Hippocampal formation (tissue), 2 donors: ENCODE data around the gene TPX2.
A peak's percentile ranks its signal among the peaks of the same experiment; 100 is the strongest.

Experiments
- DNase-seq, 2 donors: peaks; one replicate each; lab custom pipeline; 2025; lab: John Stamatoyannopoulos, UW

Gene TPX2

GRCh38 chr20:31760519-31761240 lies 21.6 kb downstream of the TPX2 start:
- DNase-seq = no peak

DNA sequence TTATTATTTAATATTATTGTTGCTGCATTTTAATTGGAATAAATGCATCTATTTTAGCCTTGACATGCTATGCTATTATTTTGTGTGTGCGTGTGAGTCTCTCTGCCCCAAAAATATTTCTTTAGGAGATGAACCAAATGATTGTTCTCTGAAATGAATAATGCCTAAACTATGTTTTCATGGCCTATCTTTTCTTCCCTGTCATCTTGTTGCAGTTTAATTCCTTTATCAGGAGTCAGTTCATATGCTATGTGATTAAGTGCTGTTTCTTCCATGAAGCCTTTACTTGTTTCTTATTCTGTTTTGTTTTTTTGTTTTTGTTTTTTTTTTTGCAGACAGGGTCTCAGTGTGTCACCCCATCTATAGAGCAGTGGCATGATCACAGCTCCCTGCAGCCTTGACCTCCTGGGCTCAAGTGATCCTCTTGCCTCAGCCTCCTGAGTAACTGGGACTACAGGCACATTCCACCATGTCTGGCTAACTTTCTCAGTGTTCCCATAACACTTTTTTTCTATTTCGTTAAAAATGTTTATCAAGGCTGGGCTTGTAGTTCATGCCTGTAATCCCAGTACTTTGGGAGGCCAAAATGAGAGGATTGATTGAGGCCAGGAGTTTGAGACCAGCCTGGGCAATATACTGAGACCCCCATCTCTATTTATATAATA lies 25.7 kb downstream of the TPX2 start:
- DNase-seq = no peak

DNA sequence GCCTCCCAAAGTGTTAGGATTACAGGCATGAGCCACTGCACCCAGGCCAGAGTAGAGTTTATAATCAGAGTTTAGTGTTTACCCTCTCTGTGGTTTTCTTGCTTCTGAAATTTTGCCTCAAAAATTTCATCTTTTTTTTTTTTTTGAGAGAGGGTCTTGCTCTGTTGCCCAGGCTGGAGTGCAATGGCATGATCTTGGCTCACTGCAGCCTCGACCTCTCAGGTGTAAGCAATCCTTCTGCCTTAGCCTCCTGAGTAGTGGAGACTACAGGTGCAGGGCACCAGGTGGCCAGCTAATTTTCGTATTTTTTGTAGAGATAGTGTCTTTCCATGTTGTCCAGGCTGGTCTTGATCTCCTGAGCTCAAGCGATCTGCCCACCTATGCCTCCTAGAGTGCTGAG lies 28.7 kb downstream of the TPX2 start:
- DNase-seq = no peak

- no peak for DNase-seq
These were observed 30.6 kb downstream of the TPX2 start for GRCh38 chr20:31769681-31770080.

DNA sequence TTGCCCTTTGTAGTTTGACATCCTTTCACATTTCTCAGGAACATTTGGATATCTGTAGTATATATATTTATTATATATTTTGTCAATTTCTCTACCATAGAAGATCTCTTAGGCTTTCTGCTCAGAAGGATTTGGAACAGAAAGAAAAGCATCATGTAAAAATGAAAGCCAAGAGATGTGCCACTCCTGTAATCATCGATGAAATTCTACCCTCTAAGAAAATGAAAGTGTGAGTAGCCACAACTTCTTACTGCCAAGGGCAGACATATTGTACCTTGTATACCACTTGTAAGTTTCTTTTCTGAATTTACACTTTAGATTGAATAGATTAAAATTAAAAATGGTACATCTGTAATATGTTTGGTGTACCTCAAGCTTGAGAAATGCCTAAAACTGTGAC lies 31.2 kb downstream of the TPX2 start:
- no peak for DNase-seq

- DNase-seq = no peak
These were observed 35.3 kb downstream of the TPX2 start for GRCh38 chr20:31774408-31774807.

DNA sequence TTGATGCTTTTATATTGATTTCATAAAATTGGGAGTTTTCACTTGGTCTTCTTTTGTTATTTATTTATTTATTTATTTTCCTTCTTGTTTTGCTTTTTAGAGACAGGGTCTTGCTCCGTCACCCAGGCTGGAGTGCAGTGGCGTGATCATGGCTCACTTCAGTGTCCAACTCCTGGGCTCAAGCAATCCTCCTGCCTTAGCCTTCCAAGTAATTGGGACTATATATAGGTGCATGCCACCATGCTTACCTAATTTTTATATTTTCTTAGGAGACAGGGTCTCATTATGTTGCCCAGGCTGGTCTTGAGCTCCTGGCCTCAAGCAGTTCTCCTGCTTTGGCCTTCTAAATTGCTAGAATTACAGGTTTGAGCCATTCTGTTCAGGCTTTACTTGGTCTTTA lies 41.7 kb downstream of the TPX2 start:
- no peak for DNase-seq

DNA sequence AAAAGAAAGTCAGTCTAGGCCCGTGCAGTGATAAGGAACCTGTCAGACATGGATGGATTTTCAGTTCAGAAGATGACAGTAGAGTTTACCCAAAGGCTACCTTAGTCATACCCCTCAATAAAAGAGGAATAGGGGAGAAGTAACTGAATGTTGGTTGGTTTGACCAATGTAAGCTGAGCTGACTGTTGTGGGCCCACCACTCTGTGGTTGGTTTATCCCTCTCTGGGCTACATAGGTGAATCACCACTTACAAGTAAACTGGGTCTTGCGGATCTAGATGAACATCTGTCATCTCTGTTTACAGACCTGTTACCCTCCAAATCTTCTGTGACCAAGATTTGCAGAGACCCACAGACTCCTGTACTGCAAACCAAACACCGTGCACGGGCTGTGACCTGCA lies 42.9 kb downstream of the TPX2 start:
- DNase-seq = no peak

- DNase-seq = no peak
These were observed 45.4 kb downstream of the TPX2 start for GRCh38 chr20:31784354-31785044.

DNA sequence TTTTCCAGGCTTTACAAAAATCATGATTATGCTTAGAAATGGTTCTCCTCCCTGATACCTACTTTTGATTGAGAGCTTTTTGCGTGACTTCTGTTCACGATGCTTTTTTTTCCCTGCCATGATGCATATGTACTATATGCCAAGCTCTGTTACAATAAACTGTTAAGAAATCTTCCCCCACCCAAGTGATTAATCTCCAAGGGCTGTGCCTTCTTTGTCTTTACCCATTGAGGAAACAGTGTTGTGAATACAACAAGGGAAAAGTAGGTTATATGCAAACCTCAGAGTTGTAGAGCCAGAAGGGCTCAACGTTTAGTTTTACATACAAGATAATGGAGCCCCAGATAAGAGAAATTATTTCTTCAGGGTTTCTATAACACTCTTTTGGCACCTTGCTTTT lies 46.0 kb downstream of the TPX2 start:
- DNase-seq = no peak

- DNase-seq = no peak
These were observed 49.5 kb downstream of the TPX2 start for GRCh38 chr20:31788578-31788977.

DNA sequence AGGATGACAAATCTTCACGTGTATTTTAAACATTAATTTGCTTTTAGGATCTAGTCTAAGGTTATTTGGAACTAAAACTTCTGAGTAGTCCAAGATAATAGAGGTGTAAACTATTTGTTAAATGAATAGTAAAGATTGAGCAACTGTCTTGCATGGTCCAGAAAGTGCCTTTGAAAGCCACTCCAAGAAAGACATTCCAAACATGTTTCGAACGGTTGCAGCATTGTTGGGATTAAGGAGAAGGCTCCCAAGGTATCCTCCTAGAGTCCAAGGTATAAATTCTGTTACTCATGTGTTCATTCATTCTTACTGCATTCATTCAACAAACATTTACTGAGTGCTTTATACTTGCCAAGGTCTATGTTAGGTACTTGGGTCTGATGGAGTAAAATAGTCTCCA lies 51.3 kb downstream of the TPX2 start:
- DNase-seq = no peak

DNA sequence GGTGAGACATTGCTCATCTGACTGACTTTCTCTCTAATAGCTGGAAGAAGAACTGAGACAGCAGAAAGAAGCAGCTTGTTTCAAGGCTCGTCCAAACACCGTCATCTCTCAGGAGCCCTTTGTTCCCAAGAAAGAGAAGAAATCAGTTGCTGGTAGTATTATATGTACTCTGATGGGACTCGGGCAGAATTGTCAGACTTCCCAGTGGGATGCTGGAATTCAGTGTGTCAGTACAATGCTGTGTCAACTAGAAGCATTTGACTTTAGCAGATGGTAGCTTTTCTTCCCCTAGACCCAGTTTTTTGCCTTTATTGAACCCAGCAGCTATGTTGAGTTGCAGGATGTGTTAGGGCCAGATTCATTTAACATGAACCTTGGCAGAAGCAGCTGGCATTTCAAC lies 58.3 kb downstream of the TPX2 start:
- no peak for DNase-seq

DNA sequence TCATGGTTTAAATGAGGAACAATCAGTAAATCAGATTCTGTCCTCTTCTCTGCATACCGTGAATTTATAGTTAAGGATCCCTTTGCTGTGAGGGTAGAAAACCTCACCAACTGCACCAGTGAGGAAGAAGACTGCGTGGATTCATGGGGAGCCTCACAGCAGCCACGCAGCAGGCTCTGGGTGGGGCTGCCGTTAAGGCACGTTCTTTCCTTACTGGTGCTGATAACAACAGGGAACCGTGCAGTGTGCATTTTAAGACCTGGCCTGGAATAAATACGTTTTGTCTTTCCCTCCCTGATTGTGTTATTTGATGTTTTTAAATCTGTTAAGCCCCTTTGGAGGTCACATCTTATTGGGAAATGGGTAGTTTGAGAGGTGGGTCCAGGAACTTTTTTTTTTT lies 62.4 kb downstream of the TPX2 start:
- DNase-seq = no peak

DNA sequence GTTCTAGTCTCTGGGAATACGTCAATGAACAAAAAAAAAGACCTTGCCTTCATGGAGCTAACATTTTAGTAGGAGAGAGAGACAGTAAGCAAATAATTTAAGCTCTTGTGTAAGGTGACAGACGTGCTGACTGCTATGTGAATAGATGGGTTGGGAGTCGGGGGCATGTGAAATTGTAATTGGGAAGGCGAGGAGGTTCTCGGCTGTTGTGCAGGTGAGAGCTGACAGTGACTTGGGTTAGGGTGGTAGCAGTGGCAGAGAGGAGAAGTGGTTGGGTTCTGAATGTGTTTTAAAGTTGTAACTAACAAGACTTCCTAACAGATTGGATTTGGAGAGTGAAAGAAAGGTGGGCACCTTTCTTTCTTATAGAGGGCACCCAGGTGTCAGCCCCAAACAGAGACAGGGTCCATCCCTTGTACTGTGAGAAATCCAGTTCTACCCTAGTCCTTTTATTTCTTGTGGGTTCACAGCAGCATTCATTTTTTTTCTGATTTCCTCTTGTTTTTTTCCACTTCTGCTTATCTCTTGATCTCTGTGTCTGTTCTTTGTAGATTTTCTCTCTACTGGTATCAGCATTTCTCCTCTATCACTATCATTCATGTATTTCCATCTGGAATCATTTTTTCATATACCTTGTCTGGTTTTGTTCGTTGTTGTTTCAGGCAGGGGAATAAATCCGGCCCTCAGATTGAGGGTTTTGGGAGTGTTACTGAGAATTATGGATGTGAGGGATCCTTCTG lies 64.6 kb downstream of the TPX2 start:
- no peak for DNase-seq

DNA sequence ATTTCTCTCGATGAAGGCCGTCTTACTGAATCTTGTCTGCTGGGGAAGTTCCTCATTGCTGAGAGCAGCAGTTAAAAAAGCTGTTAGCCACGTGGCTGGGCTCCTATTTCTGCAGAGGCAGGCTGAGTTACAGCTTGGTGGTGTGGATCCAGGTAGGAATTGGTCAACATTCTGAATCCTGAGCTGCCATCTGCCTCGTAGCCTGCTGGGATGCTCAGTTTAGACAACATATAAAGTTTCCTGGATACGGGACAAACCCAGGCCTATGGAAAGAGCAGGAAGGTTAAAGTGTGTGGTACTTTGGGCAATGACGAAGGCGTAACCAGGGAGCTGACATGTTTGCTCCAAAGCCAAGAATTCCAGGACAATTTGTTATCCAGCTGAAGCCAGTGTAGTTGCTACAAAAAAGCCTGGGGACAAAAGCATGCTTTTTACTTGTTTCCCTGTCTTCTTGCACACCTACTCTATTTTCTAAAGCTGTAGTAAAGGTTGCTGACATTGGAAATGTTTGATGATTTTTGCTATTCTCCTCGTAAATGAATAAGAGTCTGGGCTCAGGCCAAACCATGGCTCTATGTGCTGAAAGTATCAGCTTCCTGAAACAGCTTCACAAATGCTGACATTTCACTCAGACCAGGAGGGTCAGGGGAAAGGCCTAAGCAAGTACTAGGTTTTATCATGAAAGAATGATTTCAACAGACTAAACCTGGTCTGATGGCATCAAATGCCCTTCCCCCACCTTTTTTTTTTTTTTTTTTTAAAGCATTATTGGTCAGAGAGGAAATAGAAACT lies 67.7 kb downstream of the TPX2 start:
- DNase-seq = peak in 1 of 2 donors; percentile 7

- DNase-seq = no peak
These were observed 69.4 kb downstream of the TPX2 start for GRCh38 chr20:31808481-31808880.

DNA sequence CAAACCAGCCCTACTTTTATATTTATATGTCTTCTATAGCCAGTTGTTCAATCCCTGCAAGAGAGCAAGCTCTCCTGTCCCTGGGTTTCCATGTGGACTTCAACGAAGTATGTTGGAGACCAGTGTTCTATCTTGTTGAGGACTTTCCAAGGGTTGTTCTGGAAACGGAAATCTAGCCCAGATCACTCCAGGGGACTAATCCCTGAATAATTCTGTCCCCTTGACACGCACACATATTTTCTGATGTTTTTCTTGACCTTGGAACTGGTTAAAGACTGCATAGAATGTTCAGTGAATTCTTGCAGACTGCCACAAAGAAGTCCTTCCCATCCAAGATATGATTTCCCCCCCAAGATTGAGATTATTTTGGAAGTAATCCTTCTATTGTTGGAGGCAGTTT lies 70.6 kb downstream of the TPX2 start:
- no peak for DNase-seq

DNA sequence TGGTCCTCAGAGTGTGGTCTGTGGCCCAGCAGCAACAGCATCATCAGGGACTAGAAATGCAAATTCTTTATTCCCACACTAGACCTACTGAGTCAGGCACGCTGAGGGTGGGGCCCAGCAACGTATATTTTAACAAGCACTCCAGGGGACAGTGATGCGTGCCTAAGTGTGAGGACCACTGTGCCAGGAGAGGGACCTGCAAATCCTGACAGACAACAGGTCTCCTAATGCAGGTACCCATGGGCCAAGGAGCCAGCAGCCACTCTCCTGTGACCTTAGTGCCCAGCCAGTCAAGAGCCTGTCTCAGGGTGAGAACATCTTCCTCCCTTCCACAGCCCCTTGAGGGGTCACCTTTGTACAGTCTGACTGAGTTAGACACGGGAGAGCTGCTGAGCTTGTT lies 72.1 kb downstream of the TPX2 start:
- no peak for DNase-seq

DNA sequence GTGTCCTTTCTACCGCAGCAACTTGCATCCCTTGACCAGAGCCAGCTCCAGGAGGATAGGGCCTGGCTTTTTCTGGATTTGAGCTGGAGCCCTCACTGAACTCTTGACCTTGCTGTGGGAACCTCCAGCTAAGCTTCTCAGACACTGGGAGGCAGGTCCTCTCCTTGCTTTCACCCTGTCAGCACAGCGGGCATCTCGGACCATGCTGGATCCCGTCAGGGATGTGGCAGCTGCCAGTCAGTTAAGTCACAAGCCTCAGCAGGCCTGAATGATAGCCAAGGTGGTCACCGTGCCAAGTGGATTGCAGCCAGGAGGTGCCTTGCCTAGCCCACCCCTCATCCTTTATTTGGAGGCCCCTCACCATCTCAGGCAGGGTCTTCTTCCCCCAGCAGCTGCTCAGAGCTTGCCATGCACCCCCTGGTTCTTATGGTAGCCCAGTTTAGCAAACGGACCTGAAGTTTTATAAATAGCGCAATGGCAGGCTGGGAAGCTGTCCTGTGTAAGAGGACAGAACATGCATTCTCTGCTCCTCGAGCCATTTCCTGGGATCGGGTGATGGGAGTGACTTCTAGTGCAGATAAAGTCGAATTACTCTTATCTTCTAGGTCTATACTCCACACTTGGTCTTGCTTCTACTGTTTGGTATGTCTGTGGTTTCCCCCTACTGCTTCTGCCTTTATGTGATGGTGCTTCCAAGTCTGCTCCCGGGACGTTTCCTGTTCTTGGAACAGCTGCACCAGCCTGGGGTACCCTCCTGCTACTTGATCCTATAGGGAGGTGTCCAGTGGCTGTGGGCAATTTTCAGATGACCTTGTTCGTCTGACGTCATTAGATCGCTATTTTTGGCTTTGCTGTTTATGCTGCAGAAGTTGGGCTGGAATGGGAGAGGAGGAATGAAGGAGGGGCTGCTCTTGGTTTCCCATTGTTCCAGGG lies 73.0 kb downstream of the TPX2 start:
- no peak for DNase-seq

DNA sequence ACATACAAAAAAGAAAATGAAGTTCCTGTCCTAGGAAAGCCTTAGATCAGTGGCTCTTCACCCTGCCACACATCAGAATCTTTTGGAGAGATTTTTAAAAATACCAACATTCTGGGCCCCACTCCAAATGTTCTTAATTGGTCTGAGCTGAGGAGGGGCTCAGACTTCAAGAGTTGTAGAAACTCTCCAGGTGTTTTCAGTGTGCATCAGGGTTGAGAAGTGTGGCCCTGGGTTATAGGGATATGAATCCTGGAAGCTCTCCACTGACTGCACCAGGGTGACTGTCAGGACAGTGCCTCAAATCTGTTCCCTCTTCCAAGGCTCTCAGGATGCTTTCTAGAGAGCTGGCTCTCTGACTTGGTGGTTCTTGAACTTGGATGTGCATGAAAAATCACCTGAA lies 74.5 kb downstream of the TPX2 start:
- no peak for DNase-seq
